H1 (cell line): ENCODE measurements around the gene LAMB1. TPM values are rescaled to one million over a fixed set of nuclear protein-coding genes. Genes with fewer than 3 reads are reported as not detected.

Experiments used
- ASH2L ChIP-seq: fragments of 200-600, 300-600 bp; sonication (generic); IDR thresholded peaks from one replicate; pipeline ENCODE4 v1.7.1; 2017; ENCODE audit warnings: low read length
- BCL11A ChIP-seq, 2 experiments: IDR thresholded peaks; one replicate each; pipeline ENCODE4 v1.6.1; 2011; ENCODE audit warnings: low read depth in 2 of 2, low read length in 2 of 2, mild to moderate bottlenecking in 2 of 2
- CHD2 ChIP-seq: IDR thresholded peaks from 2 replicates; pipeline ENCODE4 v1.6.1; 2012; ENCODE audit warnings: low read length, improper control_type of control experiment
- GABPA ChIP-seq: IDR thresholded peaks from 2 replicates; pipeline ENCODE4 v1.6.1; 2011; ENCODE audit warnings: mild to moderate bottlenecking, low read length, moderate library complexity, borderline replicate concordance; ENCODE audit not compliant: insufficient read depth
- GTF2F1 ChIP-seq: IDR thresholded peaks from 2 replicates; pipeline ENCODE4 v1.6.1; 2012; ENCODE audit warnings: low read depth, low read length, improper control_type of control experiment, borderline replicate concordance
- KDM1A ChIP-seq: fragments of 200-600, 300-600 bp; sonication (generic); IDR thresholded peaks from 2 replicates; pipeline ENCODE4 v1.7.1; 2016; ENCODE audit warnings: mild to moderate bottlenecking, low read length, borderline replicate concordance
- NANOG ChIP-seq: IDR thresholded peaks from 2 replicates; pipeline ENCODE4 v1.6.1; 2011; ENCODE audit warnings: low read length, low read depth, mild to moderate bottlenecking, inconsistent platforms; ENCODE audit not compliant: insufficient read depth, poor library complexity, severe bottlenecking
- POLR2A ChIP-seq, 2 experiments: IDR thresholded peaks; 1 replicate in 1 of 2; 2 replicates in 1 of 2; pipeline ENCODE4 v1.6.1; 2011; ENCODE audit warnings: low read depth in 2 of 2, low read length in 2 of 2, mild to moderate bottlenecking in 2 of 2; ENCODE audit errors: control extremely low read depth in 1 of 2
- RAD21 ChIP-seq, 2 experiments: IDR thresholded peaks in 1 of 2; conservative IDR thresholded peaks in 1 of 2; 2 replicates each; pipeline ENCODE4 v1.6.1; 2011; ENCODE audit warnings: low read depth in 2 of 2, low read length in 2 of 2, improper control_type of control experiment in 1 of 2, inconsistent platforms in 1 of 2, mild to moderate bottlenecking in 1 of 2, moderate library complexity in 1 of 2
- RNF2 ChIP-seq: fragments of 200-900, 300-1000 bp; sonication (generic); IDR thresholded peaks from 2 replicates; pipeline ENCODE4 v1.7.1; 2016; ENCODE audit warnings: borderline replicate concordance, low read depth, mild to moderate bottlenecking, antibody characterized with exemption, low read length; ENCODE audit not compliant: poor library complexity, severe bottlenecking; ENCODE audit errors: missing control alignments
- SRF ChIP-seq: IDR thresholded peaks from 2 replicates; pipeline ENCODE4 v1.6.1; 2011; ENCODE audit warnings: mild to moderate bottlenecking, low read depth, low read length, moderate library complexity
- TBP ChIP-seq: IDR thresholded peaks from 2 replicates; pipeline ENCODE4 v1.6.1; 2011; ENCODE audit warnings: low read depth, low read length, improper control_type of control experiment
- ZNF274 ChIP-seq: IDR thresholded peaks from 2 replicates; pipeline ENCODE4 v1.7.0; 2012; ENCODE audit warnings: low read length, borderline replicate concordance; ENCODE audit errors: extremely low read depth
- polyA plus RNA-seq, 7 experiments: library from polyadenylated mRNA; depleted of rRNA in 3 of 7; stranded (reverse) in 5 of 7; unstranded in 2 of 7; fragments of >200 nt in 5 of 7; fragments of 200-250 nt in 2 of 7; gene quantifications; 1 replicate in 5 of 7; 2 replicates in 1 of 7; 4 replicates in 1 of 7; pipeline versions ENCODE4 v1.2.1 to v1.2.3, GENCODE V29; 2011 to 2013; ENCODE audit warnings: missing spikeins in 2 of 7, mixed read lengths in 2 of 7
- total RNA-seq: library from RNA; stranded (reverse); fragmentation: NEBNext Ultra II Directional; extraction: Animal tissue kit (Norgen Biotek cat#: 25700); gene quantifications from 2 replicates; pipeline ENCODE4 v1.2.1, GENCODE V29; 2021
- TF ChIP-seq, protein P1 (sequence below): IDR thresholded peaks from 2 replicates; pipeline ENCODE4 v1.6.1; 2012; ENCODE audit warnings: inconsistent platforms
- TF ChIP-seq, protein P2 (sequence below): IDR thresholded peaks from 2 replicates; pipeline ENCODE4 v1.6.1; 2012; ENCODE audit warnings: inconsistent platforms
- TF ChIP-seq, protein P3 (sequence below): IDR thresholded peaks from 2 replicates; pipeline ENCODE4 v1.6.1; 2011; ENCODE audit warnings: low read length, improper control_type of control experiment

LAMB1 gene
- total and polyA plus RNA-seq, 2 of the 8 experiments (the other 6 are each of a cell fraction or from before 2014, with no cell fraction given) = 31.9 to 38.5 TPM

DNA sequence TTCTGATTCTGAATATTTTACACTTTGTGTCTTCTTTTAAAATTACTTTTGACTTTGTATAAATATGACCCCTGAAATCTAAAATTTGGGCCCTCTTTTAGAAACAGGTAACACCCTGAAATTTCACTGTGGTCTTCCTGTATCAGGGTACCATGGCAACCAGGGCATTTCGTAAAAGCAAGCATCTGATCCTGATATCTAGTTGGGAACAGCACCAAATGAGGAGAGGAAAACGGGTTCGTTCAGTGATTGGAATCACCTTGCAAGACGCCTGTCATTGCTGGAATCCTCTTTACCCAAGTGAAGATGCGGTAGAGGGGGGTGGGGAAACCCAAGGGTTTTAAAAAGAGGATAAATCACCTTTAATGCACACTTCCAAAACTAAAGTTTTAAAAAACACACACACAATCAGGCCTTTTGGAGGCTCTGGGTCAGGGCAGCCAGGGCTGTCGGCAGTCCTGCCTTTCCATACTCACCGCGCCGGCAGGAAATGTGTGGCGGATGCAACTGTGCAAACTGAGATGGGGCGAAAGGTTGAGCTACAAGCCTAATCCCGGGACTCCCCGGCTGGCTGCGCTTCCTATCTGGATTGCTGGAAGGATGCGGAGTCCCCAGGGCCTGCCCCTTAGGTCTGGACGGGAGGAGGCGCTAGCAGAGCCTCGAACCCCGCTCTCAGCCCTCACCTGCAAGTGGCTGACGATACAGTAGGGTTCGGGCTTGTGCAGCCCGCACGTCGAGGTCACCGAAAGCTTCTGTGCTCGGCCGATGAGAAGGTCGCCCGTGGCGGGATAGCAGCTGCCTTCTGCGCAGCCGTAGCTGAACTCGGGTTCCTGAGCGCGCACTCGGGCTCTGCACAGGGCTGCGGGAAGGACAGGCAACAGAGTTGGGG, 1.8 kb downstream of the LAMB1 start (continued):
- TF ChIP-seq, protein P1, sequence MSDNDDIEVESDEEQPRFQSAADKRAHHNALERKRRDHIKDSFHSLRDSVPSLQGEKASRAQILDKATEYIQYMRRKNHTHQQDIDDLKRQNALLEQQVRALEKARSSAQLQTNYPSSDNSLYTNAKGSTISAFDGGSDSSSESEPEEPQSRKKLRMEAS = peak; percentile 68; the same call in 1 of the 2 replicates
- TF ChIP-seq BCL11A (IDR thresholded peaks at IDR 0.05; ENCODE audit: low read depth in 2 of 2, low read length in 2 of 2) (no peak), SRF (no peak), GABPA (0 out of 2 replicates have a peak, but pooled peaks have one; percentile 22), NANOG (no peak), ZNF274 (no peak), POLR2A (IDR thresholded peaks at IDR 0.05; ENCODE audit: control extremely low read depth in 1 of 2, low read depth in 2 of 2, low read length in 2 of 2) (peak in 1 of 2 experiments; percentile 37; a peak in 1 of 3 replicates), ASH2L (peak; percentile 45), GTF2F1 (no peak), RAD21 (IDR thresholded peaks at IDR 0.05 in 1 of 2, conservative IDR thresholded peaks at IDR 0.05 in 1 of 2; ENCODE audit: low read depth in 2 of 2, low read length in 2 of 2) (peak; percentile 34 to 58; a peak in 3 of 4 replicates), KDM1A (no peak; the same call in 1 of the 2 replicates), RNF2 (no peak), TBP (peak; percentile 70), CHD2 (no peak)
- TF ChIP-seq, protein P2, sequence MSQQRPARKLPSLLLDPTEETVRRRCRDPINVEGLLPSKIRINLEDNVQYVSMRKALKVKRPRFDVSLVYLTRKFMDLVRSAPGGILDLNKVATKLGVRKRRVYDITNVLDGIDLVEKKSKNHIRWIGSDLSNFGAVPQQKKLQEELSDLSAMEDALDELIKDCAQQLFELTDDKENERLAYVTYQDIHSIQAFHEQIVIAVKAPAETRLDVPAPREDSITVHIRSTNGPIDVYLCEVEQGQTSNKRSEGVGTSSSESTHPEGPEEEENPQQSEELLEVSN = peak; percentile 63
- TF ChIP-seq, protein P3, sequence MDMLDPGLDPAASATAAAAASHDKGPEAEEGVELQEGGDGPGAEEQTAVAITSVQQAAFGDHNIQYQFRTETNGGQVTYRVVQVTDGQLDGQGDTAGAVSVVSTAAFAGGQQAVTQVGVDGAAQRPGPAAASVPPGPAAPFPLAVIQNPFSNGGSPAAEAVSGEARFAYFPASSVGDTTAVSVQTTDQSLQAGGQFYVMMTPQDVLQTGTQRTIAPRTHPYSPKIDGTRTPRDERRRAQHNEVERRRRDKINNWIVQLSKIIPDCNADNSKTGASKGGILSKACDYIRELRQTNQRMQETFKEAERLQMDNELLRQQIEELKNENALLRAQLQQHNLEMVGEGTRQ = no peak
- TF ChIP-seq, all 59 proteins: peak for 9
